NCI-H1105 treated with DMSO at 0.1 percent for 48 hours (cell line): ENCODE data around the gene PLEKHM1.
"Not testable (repeated sequence)": the region's sequence is repeated elsewhere in the genome, so short reads cannot be mapped to it uniquely, and the experiment has no call there.

Source experiments
- DNase-seq: peaks from one replicate; lab custom pipeline; 2025; lab: John Stamatoyannopoulos, UW

The PLEKHM1 gene

GRCh38 chr17:45441526-45442310 lies 48.8 kb downstream of the PLEKHM1 start:
- no peak for DNase-seq

GRCh38 chr17:45440839-45441515 lies 49.5 kb downstream of the PLEKHM1 start:
- DNase-seq, result not testable (repeated sequence)

- DNase-seq, result peak; percentile 30
These were observed 50.3 kb downstream of the PLEKHM1 start for GRCh38 chr17:45440161-45440778.

GRCh38 chr17:45438931-45439610 lies 51.5 kb downstream of the PLEKHM1 start:
- DNase-seq, result no peak

GRCh38 chr17:45437465-45438283 lies 52.8 kb downstream of the PLEKHM1 start:
- no peak for DNase-seq

GRCh38 chr17:45436625-45437464 lies 53.7 kb downstream of the PLEKHM1 start:
- DNase-seq, result no peak

GRCh38 chr17:45436161-45436560 lies 54.4 kb downstream of the PLEKHM1 start:
- no peak for DNase-seq

GRCh38 chr17:45435481-45435880 lies 55.0 kb downstream of the PLEKHM1 start:
- DNase-seq, result no peak

GRCh38 chr17:45433159-45433535 lies 57.4 kb downstream of the PLEKHM1 start:
- DNase-seq, result no peak

- no peak for DNase-seq
These were observed 57.9 kb downstream of the PLEKHM1 start, which contains the start of gene ARHGAP27 for GRCh38 chr17:45432405-45433158. TSS of gene ARHGAP27 (minus strand) at chr17:45432870. CDS start at chr17:45430279, 2,591 bp downstream.

- DNase-seq, result peak; percentile 65
These were observed 58.8 kb downstream of the PLEKHM1 start for GRCh38 chr17:45431531-45432404.

GRCh38 chr17:45430738-45431530 lies 59.6 kb downstream of the PLEKHM1 start:
- no peak for DNase-seq

GRCh38 chr17:45430006-45430737 lies 60.3 kb downstream of the PLEKHM1 start:
- DNase-seq, result no peak

GRCh38 chr17:45429339-45430005 lies 61.0 kb downstream of the PLEKHM1 start:
- DNase-seq, result no peak

- DNase-seq, result no peak
These were observed 61.6 kb downstream of the PLEKHM1 start for GRCh38 chr17:45428931-45429338.

- peak; percentile 64 for DNase-seq
These were observed 62.4 kb downstream of the PLEKHM1 start for GRCh38 chr17:45428050-45428617.
